ENCODE data around the gene ANKFN1.

ANKFN1 gene

DNA sequence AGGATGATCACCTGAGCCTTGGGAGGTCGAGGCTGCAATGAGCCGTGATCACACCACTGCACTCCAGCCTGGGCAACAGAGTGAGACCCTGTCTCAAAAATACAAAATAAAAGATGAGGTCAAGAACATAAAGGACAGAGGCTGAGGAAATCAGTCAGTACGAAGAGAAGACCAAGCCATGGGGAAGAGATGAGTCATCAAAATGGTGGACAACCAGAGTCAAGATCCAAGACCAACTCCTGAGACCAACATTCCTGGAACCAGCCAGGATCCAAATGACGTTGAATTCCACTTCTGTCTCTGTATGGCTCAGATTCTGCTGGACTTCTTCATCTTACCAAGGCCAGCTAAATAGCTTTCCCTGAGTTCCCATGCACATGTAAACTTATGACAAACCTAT lies 395.4 kb downstream of the ANKFN1 start:
- TF ChIP-seq, protein P1, sequence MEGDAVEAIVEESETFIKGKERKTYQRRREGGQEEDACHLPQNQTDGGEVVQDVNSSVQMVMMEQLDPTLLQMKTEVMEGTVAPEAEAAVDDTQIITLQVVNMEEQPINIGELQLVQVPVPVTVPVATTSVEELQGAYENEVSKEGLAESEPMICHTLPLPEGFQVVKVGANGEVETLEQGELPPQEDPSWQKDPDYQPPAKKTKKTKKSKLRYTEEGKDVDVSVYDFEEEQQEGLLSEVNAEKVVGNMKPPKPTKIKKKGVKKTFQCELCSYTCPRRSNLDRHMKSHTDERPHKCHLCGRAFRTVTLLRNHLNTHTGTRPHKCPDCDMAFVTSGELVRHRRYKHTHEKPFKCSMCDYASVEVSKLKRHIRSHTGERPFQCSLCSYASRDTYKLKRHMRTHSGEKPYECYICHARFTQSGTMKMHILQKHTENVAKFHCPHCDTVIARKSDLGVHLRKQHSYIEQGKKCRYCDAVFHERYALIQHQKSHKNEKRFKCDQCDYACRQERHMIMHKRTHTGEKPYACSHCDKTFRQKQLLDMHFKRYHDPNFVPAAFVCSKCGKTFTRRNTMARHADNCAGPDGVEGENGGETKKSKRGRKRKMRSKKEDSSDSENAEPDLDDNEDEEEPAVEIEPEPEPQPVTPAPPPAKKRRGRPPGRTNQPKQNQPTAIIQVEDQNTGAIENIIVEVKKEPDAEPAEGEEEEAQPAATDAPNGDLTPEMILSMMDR (IDR thresholded peaks at IDR 0.05; ENCODE audit: extremely low read depth, insufficient read depth, missing control alignments), result no peak
- no peak for DNase-seq (ENCODE audit: low spot score)
- in situ Hi-C loops (cut with MboI; ENCODE audit: low pct_unique_long_range_greater_than_20kb, low sequenced_read_pairs, unreplicated experiment), result no loop called here

DNA sequence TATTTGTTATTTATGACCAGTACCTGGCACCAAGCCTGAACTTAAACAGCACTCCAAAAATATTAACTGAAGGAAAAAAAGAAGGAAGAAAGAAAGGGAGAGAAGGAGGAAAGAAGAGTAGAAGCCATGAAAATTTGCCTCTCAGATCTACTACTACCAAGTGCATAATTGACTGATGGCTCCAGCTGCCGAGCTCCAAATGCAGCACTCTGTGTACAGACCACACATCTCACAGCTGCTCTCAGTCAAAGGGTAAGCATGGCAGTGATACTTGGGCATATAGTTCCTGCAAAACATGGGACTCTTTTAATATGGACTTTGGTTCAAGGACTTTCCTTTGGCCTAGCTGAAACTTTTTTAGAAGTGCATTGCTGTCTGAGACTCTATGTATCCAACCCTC lies 396.2 kb downstream of the ANKFN1 start:
- TF ChIP-seq, protein P1 (IDR thresholded peaks at IDR 0.05; ENCODE audit: extremely low read depth, insufficient read depth, missing control alignments), result no peak
- in situ Hi-C loops (cut with MboI; ENCODE audit: low pct_unique_long_range_greater_than_20kb, low sequenced_read_pairs, unreplicated experiment), result no loop called here
- DNase-seq (ENCODE audit: low spot score), result no peak

DNA sequence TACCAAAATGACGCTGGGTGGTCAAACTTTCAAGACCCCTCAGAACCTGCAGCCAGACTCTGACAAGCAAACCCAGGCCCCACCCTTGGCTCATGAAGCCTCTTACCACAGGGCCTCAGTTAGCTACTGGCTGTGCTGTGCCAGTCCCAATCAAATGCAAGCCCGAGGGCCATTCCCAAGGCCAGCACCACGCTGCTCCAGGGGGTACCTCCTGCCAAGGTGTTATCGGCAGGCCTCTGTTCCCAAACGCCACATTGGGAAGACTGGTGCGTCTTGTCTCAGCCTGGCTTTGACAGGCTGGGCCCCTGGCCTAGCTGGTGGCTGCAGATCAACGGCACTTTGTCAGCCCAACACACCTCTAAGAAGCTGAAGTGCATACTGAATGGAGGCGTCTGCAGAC lies 404.4 kb downstream of the ANKFN1 start:
- TF ChIP-seq, protein P1 (IDR thresholded peaks at IDR 0.05; ENCODE audit: extremely low read depth, insufficient read depth, missing control alignments), result no peak
- no peak for DNase-seq (ENCODE audit: low spot score)
- in situ Hi-C loops (cut with MboI; ENCODE audit: low pct_unique_long_range_greater_than_20kb, low sequenced_read_pairs, unreplicated experiment), result no loop called here

DNA sequence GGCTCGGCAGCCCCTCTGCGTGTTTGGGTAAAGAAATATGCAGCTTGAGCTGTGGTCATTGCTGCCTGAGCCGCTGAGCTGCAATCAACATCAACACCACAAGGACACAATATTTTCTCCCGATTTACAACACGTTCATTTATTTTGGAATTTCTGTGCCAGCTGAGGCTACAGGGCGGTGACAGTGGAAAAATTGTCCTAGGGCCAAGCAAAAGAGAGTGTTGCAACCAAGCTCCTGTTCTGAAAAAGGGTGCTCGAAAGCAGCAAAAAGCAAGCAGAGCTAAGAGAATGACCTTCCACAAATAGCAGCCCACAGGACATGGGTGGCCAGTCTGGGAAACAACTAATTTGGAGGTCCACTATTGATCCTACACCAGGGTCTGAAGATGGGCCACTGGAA lies 404.8 kb downstream of the ANKFN1 start:
- no peak for DNase-seq (ENCODE audit: low spot score)
- TF ChIP-seq, protein P1 (IDR thresholded peaks at IDR 0.05; ENCODE audit: extremely low read depth, insufficient read depth, missing control alignments), result no peak
- in situ Hi-C loops (cut with MboI; ENCODE audit: low pct_unique_long_range_greater_than_20kb, low sequenced_read_pairs, unreplicated experiment), result no loop called here

All from GM13977 (cell line).